ENCODE measurements around the gene MFAP3. TPM values are rescaled to one million over a fixed set of nuclear protein-coding genes. Genes with fewer than 3 reads are reported as not detected.
"Not testable (repeated sequence)": the region's sequence is repeated elsewhere in the genome, so short reads cannot be mapped to it uniquely, and the experiment has no call there.

MFAP3 gene
- total and polyA plus RNA-seq, 8 donors: 33.6 to 44.0 (median 36.6) TPM

- DNase-seq (no peak), ATAC-seq (no peak)
- Histone ChIP-seq H3K4me1 (no peaks in the 10 kb centered on the region), H3K27ac (no peak overlapping the region), H3K4me3 (no peak overlapping the region), H3K36me3 (peaks cover 0 to 17% of the 10 kb centered on the region in 2 donors), H3K27me3 (no peaks in the 10 kb centered on the region), H3K9me3 (no peaks in the 10 kb centered on the region)
- no peak for TF ChIP-seq CTCF (IDR thresholded peaks at IDR 0.05)
- intact Hi-C loops (cut with DNase I): no loop called here
Measured at GRCh38 chr5:154010660-154011059, 28.1 kb upstream of the MFAP3 start.

DNA sequence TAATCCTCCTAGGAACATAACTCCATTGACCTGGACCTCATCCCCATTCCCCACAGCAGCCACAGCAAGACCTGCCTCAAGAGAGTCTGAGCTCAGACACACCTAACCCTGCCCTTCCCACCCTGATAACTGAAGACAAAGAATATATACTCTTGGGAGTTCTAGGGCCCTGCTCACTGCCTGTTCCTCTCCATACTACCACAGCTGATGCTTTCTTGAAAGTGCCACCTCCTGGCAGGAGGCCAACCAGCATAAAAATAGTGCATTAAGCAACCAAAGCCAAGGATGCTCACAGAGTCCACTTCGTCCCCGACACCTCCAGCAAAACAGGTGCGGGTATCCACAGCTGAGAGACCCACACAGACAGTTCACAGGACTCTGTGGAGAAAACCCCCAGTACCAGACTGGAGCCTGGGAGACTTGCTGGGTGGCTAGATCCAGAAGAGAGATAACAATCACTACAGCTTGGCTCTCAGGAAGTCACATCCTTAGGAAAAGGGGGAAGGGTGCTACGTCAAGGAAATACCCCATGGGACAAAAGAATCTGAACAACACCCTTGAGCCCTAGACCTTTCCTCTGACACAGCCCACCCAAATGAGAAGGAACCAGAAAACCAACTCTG, 23.6 kb upstream of the MFAP3 start:
- peaks cover 0 to 29% of the 10 kb centered on the region in 2 donors for H3K36me3 ChIP-seq
- H3K4me3 ChIP-seq: no peak overlapping the region
- DNase-seq: no peak
- H3K4me1 ChIP-seq: no peaks in the 10 kb centered on the region
- ATAC-seq: no peak
- H3K27ac ChIP-seq: peak overlapping the region in 1 of 2 donors; percentile 33
- no peaks in the 10 kb centered on the region for H3K9me3 ChIP-seq
- no peak for TF ChIP-seq CTCF (IDR thresholded peaks at IDR 0.05)
- intact Hi-C loops (cut with DNase I): no loop called here
- H3K27me3 ChIP-seq: no peaks in the 10 kb centered on the region

DNA sequence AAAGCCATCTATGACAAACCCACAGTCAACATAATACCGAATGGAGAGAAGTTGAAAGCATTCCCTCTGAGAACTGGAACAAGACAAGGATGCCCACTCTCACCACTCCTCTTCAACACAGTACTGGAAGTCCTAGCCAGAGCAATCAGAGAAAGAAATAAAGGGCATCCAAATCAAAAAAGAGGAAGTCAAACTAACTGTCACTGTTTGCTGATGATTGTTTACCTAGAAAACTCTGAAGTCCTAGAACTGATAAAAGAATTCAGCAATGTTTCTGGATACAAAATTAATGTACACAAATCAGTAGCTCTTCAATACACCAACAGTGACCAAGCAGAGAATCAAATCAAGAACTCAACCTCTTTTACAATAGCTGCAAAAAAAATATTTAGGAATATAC, 19.8 kb upstream of the MFAP3 start:
- intact Hi-C loops (cut with DNase I); DNase-seq; H3K4me1 ChIP-seq; H3K27ac ChIP-seq; ATAC-seq; H3K27me3 ChIP-seq; H3K4me3 ChIP-seq; H3K9me3 ChIP-seq: not testable (repeated sequence)
- peaks cover 0 to 35% of the 10 kb centered on the region in 2 donors for H3K36me3 ChIP-seq

GRCh38 chr5:154025951-154026350, 12.8 kb upstream of the MFAP3 start:
- Histone ChIP-seq H3K27ac (no peak overlapping the region), H3K9me3 (no peaks in the 10 kb centered on the region), H3K27me3 (no peaks in the 10 kb centered on the region), H3K36me3 (peaks cover 3 to 55% of the 10 kb centered on the region in 2 donors), H3K4me3 (no peak overlapping the region), H3K4me1 (no peaks in the 10 kb centered on the region)
- no peak for DNase-seq
- no peak for ATAC-seq
- intact Hi-C loops (cut with DNase I): no loop called here
- no peak for TF ChIP-seq CTCF (IDR thresholded peaks at IDR 0.05)

DNA sequence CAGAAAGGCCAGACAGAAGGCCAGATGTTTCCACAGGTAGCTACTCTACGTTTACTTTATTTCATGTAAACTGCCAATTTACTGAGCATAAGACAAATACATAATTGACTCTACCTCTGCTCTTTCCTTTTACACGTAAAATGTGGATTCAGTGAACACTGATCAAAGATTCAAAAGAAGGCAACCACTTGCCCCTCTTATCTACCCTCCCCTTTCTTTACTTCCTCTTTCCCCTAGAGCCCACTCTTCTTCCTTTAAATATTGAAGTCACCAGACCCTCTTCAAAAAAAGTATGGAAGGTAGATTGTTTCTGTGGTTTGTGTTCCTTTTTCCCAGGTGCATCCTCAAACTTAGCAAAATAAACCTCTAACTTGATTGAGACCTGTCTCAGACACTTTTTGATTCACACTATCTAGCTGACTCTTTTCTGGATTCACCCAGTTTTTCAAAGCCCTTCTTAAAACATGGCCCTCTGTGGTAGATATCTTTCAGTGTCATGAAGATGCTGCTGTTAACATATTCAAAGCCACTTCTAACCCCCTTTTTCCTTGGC, 6.8 kb upstream of the MFAP3 start:
- H3K9me3 ChIP-seq: no peaks in the 10 kb centered on the region
- TF ChIP-seq CTCF (IDR thresholded peaks at IDR 0.05): no peak
- no peak overlapping the region for H3K4me3 ChIP-seq
- no peak for ATAC-seq
- H3K27ac ChIP-seq: no peak overlapping the region
- intact Hi-C loops (cut with DNase I): no loop called here
- no peaks in the 10 kb centered on the region for H3K27me3 ChIP-seq
- no peak for DNase-seq
- H3K36me3 ChIP-seq: peaks cover 0 to 18% of the 10 kb centered on the region in 2 donors
- no peaks in the 10 kb centered on the region for H3K4me1 ChIP-seq

DNA sequence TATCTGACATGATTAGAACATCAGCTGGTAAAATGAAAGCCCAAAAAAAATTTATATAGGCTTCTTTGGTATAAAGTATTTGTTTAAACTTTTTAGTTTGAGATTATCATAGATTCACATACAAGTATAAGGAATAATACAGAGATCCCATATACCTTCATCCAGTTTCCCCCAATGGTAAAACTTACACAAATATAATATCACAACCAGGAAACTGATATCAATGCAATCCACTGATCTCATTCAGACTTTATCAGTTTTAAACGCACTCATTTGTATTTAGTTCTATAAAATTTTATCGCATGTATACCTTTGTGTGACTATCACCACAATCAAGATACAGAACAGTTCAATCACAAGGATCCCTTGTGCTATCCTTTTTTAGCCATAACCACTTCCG, 3.8 kb upstream of the MFAP3 start:
- H3K4me1 ChIP-seq: peaks cover 15 to 16% of the 10 kb centered on the region in 2 donors
- TF ChIP-seq CTCF (IDR thresholded peaks at IDR 0.05): no peak
- intact Hi-C loops (cut with DNase I): no loop called here
- no peak for ATAC-seq
- DNase-seq: no peak
- H3K27me3 ChIP-seq: no peaks in the 10 kb centered on the region
- no peak overlapping the region for H3K4me3 ChIP-seq
- no peaks in the 10 kb centered on the region for H3K36me3 ChIP-seq
- no peaks in the 10 kb centered on the region for H3K9me3 ChIP-seq
- H3K27ac ChIP-seq: no peak overlapping the region

All from left lung (tissue), 10 donors.